Germinal center (tissue), 1 donor: Measurements from ENCODE around the gene ZNF106.

Experiments
- DNase-seq: peaks from one replicate; pipeline ENCODE4 v3.0.0; 2012; ENCODE audit warnings: mixed read lengths, low spot score

ZNF106 gene

DNA sequence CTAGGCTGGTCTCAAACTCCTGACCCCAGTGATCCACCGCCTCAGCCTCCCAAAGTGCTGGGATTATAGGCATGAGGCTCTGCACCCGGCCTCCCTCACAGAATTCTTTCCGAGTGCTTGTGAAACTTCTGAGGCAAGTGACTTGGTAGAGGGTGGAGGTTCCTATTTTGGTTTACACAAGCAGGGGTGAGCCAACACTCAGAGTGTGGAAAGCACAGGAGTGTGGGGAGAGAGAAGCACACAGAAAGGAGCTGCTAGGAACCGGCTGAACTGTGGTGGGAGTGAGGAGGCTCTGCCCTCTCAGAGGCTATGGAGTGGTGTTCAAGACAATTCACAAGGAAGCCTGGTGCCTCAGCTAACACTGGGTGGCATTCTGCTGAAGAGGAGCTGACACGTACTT, 123.9 kb downstream of the ZNF106 start:
- no peak for DNase-seq

GRCh38 chr15:42365921-42366550, 124.9 kb downstream of the ZNF106 start:
- no peak for DNase-seq

DNA sequence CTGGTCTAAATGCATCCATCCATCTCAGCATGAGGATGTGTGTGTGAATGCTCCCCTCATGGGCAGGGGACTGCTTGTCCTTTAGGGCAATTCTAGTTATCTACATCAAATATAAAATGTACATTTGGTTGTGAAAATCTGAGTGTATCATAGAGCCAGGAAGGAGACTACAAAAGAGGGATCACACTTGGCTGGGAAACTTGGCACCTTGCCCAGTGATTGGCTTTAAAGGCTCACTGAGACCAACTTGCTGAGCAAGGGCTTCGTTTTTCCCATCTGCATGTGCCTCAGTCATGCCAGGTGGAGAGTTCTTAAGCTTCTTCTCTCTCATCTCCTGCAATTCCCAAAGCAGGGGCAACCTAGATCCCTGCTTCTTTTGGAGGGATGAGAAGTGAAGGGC, 126.4 kb downstream of the ZNF106 start:
- DNase-seq: no peak

GRCh38 chr15:42363942-42364341, 127.0 kb downstream of the ZNF106 start:
- DNase-seq: no peak

DNA sequence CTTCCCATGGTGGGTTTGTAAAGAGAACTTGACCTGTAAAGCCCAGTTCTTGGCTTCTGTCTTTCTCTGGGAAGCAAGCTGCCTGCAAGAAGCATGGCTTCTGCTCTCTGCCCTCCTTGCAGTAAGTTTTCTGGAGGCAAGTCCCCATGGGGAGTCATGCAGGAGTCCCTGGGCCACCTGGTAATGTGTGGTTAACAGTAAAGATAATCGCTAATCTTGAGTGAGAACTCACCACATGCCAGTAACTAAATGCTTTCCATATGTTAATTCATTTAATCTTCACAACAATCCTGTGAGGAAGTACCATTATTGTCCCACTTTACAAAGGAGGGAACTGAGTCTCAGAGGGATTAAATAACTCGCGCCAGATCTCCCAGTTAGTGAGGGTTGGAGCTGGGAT, 127.5 kb downstream of the ZNF106 start:
- DNase-seq: no peak
